Measurements from ENCODE around the gene FGF1. TPM values are rescaled to one million over a fixed set of nuclear protein-coding genes. Genes with fewer than 3 reads are reported as not detected.

FGF1 gene
- total RNA-seq, 1 experiment from 2014 or later = 3.2 TPM

GRCh38 chr5:142585451-142585850 is 100.4 kb downstream of the FGF1 start:
- no peak overlapping the region for H4K8ac ChIP-seq (replicated peaks; ENCODE audit: insufficient read length, low read depth, low read length)
- no peak overlapping the region for H2BK15ac ChIP-seq (ENCODE audit: low read depth, low read length)
- no peaks in the 10 kb centered on the region for H3K36me3 Mint-ChIP-seq (ENCODE audit: insufficient read depth in 1 of 3, low read depth in 3 of 3)
- no peak overlapping the region for H2BK120ac ChIP-seq (ENCODE audit: low read depth, low read length, poor library complexity, severe bottlenecking)
- H3K27me3 ChIP-seq (ENCODE audit: insufficient read depth, low read length) = no peaks in the 10 kb centered on the region
- H3T11ph ChIP-seq (ENCODE audit: low read length) = no peak overlapping the region
- no peak overlapping the region for H2BK12ac ChIP-seq (ENCODE audit: insufficient read length, low read depth, low read length)
- WGBS (ENCODE audit: extremely low coverage, insufficient read length, low lambda C conversion rate) = no CpG with 5 or more reads among the region's 4 CpGs
- H3K27ac Mint-ChIP-seq = no peak overlapping the region
- peaks cover 3% of the 10 kb centered on the region for H3K27me3 Mint-ChIP-seq (ENCODE audit: low read depth)
- H4K5ac ChIP-seq (ENCODE audit: insufficient read length, low read depth, low read length) = no peak overlapping the region
- H3K9me3 ChIP-seq (ENCODE audit: control insufficient read depth, low read depth, low read length) = no peaks in the 10 kb centered on the region
- no peak overlapping the region for H2BK20ac ChIP-seq (ENCODE audit: low read depth, low read length, poor library complexity, severe bottlenecking)
- H3K23ac ChIP-seq (ENCODE audit: insufficient read length, low read depth, low read length) = no peak overlapping the region
- no peak overlapping the region for H2BK5ac ChIP-seq (ENCODE audit: insufficient read length, low read length)
- H3K18ac ChIP-seq (ENCODE audit: insufficient read length, low read depth, low read length) = no peak overlapping the region
- no peak overlapping the region for H4K91ac ChIP-seq (ENCODE audit: insufficient read length, low read depth, low read length)
- no peaks in the 10 kb centered on the region for H3K23me2 ChIP-seq (ENCODE audit: insufficient read length, low read depth, low read length, poor library complexity, severe bottlenecking)
- no peak overlapping the region for H2AK5ac ChIP-seq (ENCODE audit: insufficient read length, low read length)
- no peaks in the 10 kb centered on the region for H3K4me1 ChIP-seq (ENCODE audit: insufficient read depth, low read length)
- no peak overlapping the region for H3K14ac ChIP-seq (ENCODE audit: insufficient read depth, low read length)
- H3K9me3 Mint-ChIP-seq = no peaks in the 10 kb centered on the region
- no peak overlapping the region for H3K27ac ChIP-seq (ENCODE audit: insufficient read length, low read depth, low read length)
- no peak overlapping the region for H3K56ac ChIP-seq (ENCODE audit: insufficient read length, low read depth, low read length)
- DNase-seq = no peak
- no peaks in the 10 kb centered on the region for H3K79me2 ChIP-seq (ENCODE audit: insufficient read depth, low read length)
- no peak for TF ChIP-seq CTCF (conservative IDR thresholded peaks at IDR 0.05)
- H2AFZ ChIP-seq (ENCODE audit: low read length) = no peak overlapping the region
- H3K4me1 Mint-ChIP-seq = 0 out of 4 replicates have a peak, but pooled peaks cover under 1% of the 10 kb centered on the region in 2 experiments
- no peak overlapping the region for H3K4me3 Mint-ChIP-seq
- H3K4ac ChIP-seq (ENCODE audit: low read depth, low read length) = no peak overlapping the region
- H3K9ac ChIP-seq (ENCODE audit: extremely low read depth, insufficient read length, low read length) = no peak overlapping the region
- no peaks in the 10 kb centered on the region for H4K20me1 ChIP-seq (ENCODE audit: control insufficient read depth, insufficient read depth, insufficient read length)
- H3K4me2 ChIP-seq (ENCODE audit: insufficient read depth, insufficient read length, low read length) = no peak overlapping the region
- H3K79me1 ChIP-seq (ENCODE audit: insufficient read depth, low read depth, low read length, poor library complexity, severe bottlenecking) = no peaks in the 10 kb centered on the region
